Measurements from ENCODE around the gene NDUFA7.
"Not testable (repeated sequence)": the region's sequence is repeated elsewhere in the genome, so short reads cannot be mapped to it uniquely, and the experiment has no call there.

Gene NDUFA7

DNA sequence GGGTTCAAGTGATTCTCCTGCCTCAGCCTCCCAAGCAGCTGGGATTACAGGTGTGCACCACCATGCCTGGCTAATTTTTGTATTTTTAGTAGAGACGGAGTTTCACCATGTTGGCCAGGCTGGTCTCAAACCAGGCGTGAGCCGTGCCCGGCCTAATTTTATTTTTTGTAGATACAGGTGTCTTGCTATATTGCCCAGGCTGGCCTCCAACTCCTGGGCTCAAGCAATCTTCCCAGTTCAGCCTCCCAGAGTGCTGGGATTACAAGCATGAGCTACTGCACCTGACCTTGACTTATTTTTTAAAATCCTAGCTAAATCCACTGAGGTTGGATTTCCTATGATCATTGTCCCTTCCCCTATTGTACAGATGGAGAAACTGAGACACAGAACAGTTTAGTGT is 20.3 kb upstream of the NDUFA7 start:
- DNase-seq (ENCODE audit: low spot score) = not testable (repeated sequence)

DNA sequence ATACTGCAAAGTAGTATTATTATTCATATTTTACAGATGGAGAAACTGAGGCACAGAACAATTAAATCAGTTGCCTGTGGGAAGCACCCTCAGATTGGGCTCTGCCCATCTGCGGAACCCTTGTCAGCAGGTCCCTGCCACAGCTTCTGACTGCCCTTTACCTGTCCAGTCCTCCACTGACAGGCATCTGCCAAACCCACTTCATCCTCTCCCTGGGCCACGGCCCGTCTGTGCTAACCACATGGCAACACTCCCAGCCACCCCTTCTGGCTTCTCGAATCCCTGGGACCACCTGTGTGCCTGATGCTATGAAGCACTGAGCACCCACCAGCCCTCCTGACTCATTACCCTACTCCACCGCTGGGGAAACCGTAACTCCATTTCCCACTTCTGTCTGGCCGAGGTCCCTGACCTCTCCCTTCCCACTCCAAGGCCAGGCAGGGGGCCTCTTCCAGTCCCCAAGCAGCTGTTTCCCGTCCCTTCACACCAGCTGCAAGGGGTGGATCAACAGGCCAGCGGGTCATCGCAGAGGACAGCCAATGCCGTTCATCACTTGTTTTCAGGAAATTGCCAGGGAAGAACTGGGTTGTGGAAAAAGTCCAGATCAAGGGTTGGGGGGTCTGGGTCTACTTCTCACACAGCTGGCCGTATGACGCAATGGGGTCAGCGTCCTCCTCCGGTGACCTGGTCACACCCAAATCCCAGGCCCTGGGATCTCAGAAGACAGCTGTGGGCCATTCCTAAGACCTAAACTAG is 19.3 kb upstream of the NDUFA7 start:
- no peak for DNase-seq (ENCODE audit: low spot score)

DNA sequence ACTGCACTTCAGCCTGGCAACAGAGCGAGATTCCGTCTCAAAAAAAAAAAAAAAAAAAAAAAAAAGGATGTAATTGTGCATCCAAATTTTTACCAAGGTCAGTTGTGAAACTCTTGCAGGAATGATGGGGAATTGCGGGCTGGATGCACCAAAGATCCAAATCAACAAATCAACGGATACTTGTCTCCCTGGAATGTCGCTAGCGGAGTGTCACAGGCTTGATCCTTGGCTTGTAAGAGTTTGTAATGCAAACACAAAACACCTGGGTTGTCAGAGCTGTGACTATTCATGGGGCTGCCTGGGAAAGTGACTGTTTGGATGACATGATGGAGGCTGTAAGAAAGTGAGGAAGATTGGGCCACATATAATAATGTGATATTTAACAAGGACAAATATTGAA is 17.7 kb upstream of the NDUFA7 start:
- DNase-seq (ENCODE audit: low spot score) = no peak

DNA sequence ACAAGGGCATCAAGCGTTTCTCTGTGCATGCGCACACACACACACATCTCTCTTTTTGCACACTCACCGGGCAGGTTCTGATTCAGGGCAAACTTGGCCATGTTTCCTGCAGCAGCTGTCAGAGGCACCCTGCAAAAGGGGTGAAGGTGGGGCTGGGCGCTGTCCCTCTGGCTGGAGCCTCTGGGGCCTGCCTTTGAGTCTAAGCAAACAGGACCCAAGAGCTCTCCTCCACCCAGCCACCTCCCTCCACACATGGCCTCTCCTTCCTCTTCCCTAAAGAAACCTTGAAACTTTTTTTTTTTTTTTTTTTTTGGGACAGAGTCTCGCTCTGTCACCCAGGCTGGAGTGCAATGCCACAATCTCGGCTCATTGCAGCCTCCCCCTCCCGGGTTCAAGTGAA is 16.6 kb upstream of the NDUFA7 start:
- no peak for DNase-seq (ENCODE audit: low spot score)

DNA sequence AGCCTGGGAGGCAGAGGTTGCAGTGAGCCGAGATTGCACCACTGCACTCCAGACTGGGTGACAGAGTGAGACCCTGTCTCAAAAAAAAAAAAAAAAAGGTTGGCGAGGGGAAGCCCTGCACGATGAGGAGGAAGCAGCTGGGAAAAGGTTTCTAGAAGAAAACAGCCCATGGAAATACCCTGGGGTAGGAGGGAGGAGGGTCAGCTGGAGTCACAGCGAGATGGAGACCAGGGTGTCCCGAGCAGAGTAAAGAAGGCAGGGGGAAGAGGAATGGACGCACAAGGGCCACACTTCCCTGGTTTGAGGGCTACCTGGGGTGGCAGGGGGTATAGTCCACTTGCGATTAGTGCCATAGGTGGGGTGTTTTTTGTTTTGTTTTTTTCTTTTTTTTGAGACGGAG is 15.5 kb upstream of the NDUFA7 start:
- no peak for DNase-seq (ENCODE audit: low spot score)

DNA sequence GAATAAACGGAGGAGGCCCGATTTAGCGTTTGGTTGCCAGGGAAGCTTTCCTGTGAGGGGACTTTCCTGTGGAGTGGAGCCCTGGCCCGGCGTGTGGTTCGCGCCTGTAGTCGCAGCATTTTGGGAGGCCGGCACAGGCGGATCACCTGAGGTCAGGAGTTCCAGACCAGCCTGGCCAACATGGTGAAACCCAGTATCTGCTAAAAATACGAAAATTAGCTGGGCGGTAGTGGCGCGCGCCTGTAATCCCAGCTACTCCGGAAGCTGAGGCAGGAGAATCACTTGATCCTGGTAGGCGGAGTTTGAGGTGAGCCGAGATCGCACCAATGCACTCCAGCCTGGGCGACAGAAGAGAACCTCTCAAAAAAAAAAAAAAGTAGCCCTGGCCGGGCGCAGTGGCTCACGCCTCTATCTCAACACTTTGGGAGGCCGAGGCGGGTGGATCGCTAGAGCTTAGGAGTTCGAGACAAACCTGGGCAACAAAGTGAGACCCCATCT is 14.9 kb upstream of the NDUFA7 start:
- no peak for DNase-seq (ENCODE audit: low spot score)

DNA sequence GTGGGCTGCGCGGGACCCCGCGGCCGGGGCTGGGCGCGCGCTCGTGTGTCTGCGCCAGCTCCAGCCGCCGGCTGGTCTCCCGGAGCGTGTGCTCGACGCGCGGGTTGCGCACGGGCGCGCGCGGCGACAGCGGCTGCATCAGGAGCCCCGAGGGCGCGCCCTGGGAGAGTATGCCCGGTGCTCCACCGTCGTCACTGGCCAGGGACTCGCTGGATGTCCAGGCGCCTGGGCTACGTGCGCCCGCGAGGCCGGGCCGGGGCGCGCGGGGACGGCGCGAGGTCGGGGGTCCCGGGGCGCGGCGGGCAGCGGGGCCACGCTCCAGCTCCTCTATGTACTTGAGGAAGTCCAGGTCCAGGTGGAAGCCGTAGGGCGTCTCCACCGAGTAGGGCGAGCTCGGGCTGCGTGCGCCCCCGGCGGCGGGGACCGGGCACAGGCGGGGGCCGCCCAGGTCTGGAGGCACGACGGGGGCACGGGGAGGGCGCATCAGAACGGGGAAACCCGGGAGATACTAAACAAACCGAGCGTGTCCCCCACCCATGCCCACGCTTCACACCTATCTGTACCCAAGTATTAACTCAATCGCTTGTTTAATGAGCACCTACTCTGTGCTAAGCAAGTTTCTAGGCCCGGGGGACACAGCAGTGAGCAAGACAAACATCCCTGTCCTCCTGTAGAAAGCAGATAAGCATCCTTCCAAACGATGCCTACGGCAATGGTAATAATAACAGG is 14.3 kb upstream of the NDUFA7 start:
- no peak for DNase-seq (ENCODE audit: low spot score)

DNA sequence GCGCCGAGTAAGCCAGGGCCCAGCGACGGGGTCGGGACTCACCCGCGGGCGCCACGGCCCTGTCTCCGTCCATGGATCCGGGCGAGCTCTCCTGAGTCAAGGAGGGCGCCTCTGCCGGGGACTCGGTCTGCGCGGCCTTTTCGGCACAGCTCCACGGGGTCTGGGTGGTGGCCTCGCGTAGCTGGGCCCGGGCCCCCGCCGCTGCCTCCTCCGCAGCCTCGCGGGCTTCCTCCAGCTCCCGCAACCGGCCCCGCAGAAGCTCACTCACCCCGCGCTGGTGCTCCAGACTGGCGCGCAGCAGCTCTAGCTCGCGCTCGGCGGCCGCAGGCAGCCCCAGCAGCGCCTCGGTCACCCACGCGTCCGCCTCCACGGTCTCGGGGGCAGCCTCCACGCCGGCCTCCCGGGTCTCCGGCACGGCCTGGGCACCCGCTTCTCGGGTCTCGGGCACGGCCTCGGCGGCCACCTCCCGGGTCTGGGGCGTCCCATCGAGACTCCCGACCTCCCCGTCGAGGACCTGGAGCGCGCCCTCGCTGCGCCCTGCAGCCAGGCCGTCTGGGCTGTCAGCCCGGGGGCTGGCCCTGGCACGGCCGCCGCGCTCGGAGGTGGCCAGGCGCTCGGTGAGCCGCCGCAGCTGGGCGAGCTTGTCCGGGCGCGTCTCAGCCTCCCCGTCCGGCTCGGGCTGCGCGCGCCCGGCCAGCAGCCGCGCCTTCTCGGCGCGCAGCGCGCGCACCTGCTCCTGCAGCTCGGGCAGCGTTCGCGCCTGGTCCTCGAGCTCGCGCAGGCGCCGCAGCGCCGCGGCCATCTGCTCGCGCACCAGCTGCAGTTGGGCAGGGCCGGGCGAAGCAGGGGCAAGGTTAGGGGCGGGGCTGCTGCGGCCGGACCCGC is 13.5 kb upstream of the NDUFA7 start:
- no peak for DNase-seq (ENCODE audit: low spot score)

DNA sequence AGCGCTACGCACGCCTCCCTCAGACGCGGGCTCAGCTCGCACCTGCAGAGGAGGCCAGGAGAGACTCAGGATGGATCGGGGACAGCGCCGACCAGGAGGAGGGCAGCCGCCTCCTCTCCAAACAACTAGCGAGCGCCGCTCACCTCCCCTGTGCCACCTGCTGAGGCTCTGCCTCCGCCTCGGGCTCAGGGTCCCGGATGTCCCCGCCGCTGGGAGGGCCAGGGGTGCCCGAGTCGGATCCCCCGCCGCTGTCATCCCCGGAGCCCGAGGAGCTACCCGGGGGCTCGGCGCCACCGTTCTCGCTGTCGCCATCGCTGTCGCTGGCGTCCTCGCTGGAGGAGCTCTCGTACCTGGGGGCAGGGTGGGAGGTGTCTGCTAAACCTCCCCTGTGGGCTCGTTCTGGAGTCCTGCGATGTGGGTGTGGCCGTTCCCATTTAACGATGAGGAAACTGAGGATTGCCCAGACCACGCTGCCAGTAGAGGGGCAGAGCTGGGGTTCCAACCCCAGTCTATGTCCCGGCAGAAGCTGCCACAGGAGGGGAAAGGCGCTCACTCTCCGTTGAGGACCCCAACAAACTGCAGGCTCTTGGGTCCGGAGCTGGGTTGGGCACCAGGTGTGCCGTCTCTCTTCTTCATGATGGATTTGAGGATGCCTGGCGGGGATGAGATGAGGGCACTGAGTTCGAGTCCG is 12.7 kb upstream of the NDUFA7 start:
- no peak for DNase-seq (ENCODE audit: low spot score)

DNA sequence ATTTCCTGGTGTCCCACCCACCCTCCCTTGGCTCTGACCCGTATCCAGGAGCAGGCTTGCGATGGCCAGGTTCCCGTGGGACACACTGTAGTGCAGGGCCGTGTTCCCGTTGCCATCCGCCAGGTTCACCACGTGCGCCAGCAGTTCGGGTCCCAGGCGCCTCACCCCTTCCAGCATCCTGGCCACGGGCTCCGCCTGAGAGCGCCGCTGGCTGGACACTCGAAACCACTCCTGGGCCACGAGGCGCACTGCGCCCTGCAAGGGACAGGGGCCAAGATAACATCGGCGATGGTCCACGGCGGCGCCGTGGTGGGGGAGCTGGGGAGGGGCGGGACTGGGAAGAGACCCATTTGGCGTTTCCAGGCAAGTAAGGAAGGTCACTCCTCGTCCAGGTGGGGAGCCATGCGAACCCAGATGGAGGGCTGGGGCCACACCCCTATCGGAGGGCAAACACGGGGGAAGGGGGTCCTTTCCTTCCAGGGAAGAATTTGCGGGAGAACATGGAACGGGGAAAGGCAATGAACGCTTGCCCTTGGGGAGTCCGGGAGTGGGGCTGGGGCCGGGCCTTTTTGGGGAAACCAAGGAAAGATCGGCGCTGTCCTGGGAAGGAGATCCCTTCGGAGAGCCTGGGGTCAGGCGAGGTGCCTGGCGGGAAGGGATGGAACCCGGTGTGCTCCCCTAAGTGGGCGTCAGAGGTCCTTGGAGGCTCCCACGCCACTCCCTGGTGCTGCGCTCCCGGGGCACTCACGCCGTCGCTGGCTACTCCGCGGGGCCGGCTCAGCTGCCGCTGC is 12.0 kb upstream of the NDUFA7 start:
- DNase-seq (ENCODE audit: low spot score) = no peak

DNA sequence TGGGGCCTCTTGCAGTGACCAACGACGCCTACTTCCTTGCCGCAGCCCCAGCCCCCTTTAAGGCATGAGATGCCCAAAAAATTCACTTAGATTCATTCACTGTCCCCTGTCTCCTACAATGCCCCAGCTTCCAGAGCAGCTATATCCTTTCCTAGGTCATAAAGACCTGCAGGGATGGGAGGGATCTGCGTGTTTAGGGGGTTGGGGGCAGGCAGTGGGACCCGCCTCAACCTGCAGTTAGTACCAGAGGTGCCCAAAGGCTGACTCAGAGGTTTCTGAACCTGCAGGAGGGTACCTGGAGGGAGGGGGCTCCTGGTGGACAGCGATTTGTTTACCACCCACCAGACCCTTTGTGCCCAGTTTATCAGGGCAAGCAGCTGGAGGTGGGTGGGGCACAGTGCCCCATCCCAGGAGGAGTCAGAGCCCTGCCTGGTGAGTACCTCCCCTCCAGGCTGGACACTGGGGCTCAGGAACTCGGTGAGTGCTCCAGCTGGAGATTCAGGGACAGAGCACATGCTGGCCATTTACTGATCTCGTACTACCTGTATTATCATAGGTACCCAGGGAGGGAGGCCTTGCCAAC is 10.2 kb upstream of the NDUFA7 start:
- no peak for DNase-seq (ENCODE audit: low spot score)

DNA sequence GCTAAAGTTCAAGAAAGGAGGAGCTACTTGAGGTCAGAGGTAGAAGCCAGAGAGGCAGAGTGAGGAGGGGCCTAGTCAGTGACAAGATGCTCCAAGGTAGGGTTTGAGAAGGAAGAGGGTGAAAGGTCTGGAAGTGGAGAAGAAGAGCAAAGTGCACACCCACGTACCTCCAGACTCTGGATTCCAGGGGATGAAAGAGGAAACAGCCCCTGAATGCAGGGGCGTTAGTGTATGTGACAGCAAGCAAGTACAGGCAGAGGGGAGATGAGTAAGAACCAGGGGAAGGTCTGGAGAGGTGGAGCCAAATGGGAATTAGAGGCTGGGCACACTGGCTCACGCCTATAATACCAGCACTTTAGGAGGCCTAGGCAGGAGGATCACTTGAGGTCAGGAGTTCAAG is 8.8 kb upstream of the NDUFA7 start:
- no peak for DNase-seq (ENCODE audit: low spot score)

DNA sequence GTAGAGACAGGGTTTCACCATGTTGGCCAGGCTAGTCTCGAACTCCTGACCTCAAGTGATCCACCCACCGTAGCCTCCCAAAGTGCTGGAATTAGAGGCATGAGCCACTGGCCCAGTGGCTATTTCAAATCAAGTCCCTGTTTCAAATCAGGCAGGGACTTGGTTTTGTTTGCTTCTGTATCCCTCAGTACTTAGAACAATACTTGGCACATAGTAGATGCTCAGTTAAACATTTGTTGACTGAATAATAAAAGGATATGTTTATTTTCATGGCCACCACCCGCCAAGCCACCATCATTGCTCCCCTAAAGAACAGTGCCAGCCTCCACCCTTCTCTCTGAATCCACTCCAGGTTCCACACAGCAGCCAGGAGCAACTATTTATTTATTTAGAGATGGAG is 4.3 kb upstream of the NDUFA7 start:
- no peak for DNase-seq (ENCODE audit: low spot score)

DNA sequence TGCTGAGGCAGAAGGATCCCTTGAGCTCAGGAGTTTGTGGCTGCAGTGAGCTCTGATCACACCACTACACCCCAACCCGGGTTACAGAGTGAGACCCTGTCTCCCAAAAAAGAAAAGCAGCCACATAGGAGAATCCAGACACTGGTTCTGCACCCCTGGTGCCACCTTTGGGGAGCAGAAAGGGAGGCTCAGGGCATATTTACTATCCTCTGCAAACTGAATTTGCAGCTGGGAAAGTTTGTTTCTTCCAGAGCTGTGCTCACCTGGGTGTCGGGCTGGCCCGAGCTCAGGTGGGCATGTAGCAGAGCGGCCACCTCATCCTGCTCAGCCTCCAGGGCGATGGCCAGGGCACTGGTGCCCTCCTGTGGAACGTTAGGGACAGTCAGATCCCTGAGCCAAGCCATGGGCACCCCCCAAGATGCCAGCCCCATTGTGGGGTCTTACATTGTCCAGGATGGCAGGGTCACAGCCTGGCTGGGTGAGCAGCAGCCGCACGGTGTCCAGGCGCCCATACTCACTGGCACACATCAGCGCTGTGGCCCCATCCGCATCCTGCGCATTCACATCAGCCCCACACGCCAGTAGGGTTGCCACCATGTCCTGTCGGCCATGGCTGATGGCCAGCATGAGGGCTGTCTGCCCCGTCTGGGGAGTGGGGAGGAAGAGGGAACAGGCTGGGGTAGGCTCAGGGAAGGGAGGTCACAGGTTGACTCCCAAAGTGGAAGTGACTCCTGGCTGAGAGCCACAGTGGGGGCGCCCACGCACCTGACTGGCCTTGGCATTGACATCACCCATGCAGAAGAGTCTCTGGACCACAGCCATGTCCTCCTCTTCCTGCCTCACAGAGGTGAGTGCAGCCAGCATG is 3.2 kb upstream of the NDUFA7 start:
- DNase-seq (ENCODE audit: low spot score) = no peak

DNA sequence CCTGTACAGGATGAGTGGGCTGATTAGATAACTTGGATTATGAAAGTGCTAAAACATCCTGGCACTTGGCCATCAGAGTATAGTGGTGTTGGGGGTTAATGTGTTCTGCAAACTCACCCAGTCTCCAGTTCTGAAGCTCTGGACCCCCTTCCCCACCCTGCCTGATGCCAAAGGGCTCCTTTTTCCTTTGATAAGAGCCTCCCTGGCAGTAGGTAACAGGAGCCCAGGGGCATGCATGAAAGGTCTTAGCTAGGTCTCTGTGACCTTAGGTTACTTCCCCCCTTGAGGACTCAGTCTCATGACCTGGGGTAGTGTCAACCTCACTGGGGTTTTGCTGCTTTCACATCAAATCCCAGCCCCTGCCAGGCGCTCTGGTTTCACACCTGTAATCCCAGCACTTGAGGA is 2.6 kb upstream of the NDUFA7 start:
- no peak for DNase-seq (ENCODE audit: low spot score)

DNA sequence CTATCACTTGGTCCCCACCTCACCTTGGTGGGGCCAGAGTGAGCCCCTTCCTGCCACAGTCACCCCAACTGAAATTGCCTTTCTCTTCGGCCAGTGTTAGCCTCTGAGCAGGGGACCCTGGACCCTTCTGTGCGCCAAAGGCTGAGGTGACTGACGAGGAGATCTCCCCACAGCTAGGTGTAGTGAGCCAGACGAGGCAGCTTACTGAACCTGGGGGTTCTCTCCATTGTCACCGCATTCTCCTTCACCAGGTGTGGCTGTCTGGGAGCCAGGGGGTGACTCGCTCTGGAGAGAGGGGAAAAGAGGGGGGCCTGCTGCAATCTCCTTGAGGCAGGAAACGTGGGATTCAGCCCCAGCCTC is 1.4 kb upstream of the NDUFA7 start:
- no peak for DNase-seq (ENCODE audit: low spot score)

DNA sequence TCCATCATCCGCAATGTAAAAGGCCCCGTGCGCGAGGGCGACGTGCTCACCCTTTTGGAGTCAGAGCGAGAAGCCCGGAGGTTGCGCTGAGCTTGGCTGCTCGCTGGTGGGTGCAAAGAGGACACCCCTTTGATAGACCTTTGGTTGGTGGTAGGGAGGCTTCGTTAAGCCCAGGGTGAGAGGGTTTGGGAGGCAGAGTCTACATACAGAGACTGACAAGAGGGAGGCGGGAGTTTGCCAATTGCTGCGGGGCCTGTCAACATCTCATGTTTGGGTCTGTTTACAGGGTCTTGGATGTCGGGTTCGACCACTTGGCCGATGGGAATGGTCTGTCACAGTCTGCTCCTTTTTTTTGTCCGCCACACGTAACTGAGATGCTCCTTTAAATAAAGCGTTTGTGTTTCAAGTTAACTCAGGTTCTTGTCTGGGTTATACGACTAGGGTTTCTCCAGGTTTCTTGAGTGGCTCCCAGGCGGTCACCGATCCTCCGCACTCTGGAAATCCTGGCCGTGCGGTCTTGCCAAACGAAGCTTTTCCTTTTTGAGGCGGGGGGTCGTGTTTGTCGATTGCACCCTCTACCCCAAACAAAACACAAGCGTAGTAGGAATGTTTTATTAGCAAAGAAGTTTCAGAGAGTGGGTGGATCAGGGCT is 937 bp upstream of the NDUFA7 start:
- DNase-seq (ENCODE audit: low spot score) = no peak

DNA sequence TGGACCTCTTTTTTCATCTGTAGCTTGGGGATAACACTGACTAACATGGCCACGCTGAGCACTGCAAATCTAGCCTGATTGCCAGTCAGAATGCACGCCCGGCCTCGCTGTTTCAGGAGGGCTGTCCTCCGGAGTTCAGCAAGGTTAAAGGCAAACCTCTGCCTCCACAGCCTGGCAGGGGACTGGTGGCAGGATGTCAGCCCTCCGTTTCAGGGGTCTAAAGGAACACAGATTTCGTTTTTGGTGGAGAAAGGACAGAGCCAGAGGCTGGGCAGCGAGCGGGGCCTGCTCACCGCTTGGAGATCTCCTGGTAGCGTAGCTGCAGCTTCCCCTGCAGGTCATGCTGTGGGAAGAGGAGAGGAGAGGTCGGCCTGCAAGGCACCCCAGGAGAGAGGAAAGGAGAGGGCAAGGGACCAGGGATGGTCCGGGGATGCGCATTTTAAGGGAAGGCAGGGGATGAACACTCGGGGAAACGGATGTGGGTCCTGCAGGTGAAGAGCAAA is 560 bp downstream of the NDUFA7 start:
- DNase-seq (ENCODE audit: low spot score) = no peak
